ENCODE results near the gene UAP1L1. TPM values are rescaled to one million over a fixed set of nuclear protein-coding genes. Genes with fewer than 3 reads are reported as not detected.

UAP1L1 gene
- polyA plus RNA-seq, 1 donor (not counting 4 experiments of a cell fraction or from before 2014, with no cell fraction given), result 2.7 TPM

- dilution Hi-C loops (cut with MboI; ENCODE audit: extremely low pct_ligation_motif_present, low sequenced_read_pairs), result no loop called here
- TF ChIP-seq EZH2 (IDR thresholded peaks at IDR 0.05; ENCODE audit: low read length), result no peak
- no peak for TF ChIP-seq CTCF (optimal IDR thresholded peaks at IDR 0.05 in 1 of 3, IDR thresholded peaks at IDR 0.05 in 1 of 3, conservative IDR thresholded peaks at IDR 0.05 in 1 of 3; ENCODE audit: extremely low read depth in 1 of 3, insufficient read depth in 2 of 3, low read length in 3 of 3)
- Histone ChIP-seq H4K20me1 (ENCODE audit: control insufficient read depth, extremely low read depth, insufficient read depth, low read length) (peaks cover 4% of the 10 kb centered on the region), H2AFZ (ENCODE audit: control insufficient read depth, low read length) (no peak overlapping the region), H3K27ac (ENCODE audit: control insufficient read depth, insufficient read depth, low read length) (no peak overlapping the region), H3K36me3 (ENCODE audit: control insufficient read depth in 2 of 2, extremely low read depth in 1 of 2, insufficient read depth in 2 of 2, low read length in 2 of 2) (peaks cover 0 to 4% of the 10 kb centered on the region in 2 experiments), H3K9me1 (ENCODE audit: control insufficient read depth, extremely low read depth, insufficient read depth, low read length) (no peaks in the 10 kb centered on the region), H3K4me2 (ENCODE audit: control insufficient read depth, extremely low read depth, insufficient read depth, low read depth, low read length) (no peak overlapping the region), H3K79me2 (ENCODE audit: control insufficient read depth, insufficient read depth, low read length) (peaks cover 2% of the 10 kb centered on the region), H3K4me3 (ENCODE audit: control insufficient read depth in 2 of 3, extremely low read depth in 1 of 3, insufficient read depth in 2 of 3, low read depth in 1 of 3, low read length in 3 of 3) (no peak overlapping the region), H3K9me3 (ENCODE audit: control insufficient read depth, low read depth, low read length) (no peaks in the 10 kb centered on the region), H3K27me3 (ENCODE audit: control insufficient read depth, extremely low read depth, insufficient read depth, low read length) (peaks cover 11% of the 10 kb centered on the region), H3K9ac (ENCODE audit: control insufficient read depth, extremely low read depth, insufficient read depth, low read length) (no peak overlapping the region), H3K4me1 (ENCODE audit: control insufficient read depth, extremely low read depth, insufficient read depth, low read length) (peaks cover 8% of the 10 kb centered on the region)
- DNase-seq (ENCODE audit: low read depth, low spot score) (no peak), FAIRE-seq (no peak)
These were observed 37.5 kb upstream of the UAP1L1 start for GRCh38 chr9:137039611-137040366.

- Histone ChIP-seq H3K27ac (ENCODE audit: control insufficient read depth, insufficient read depth, low read length) (no peak overlapping the region), H2AFZ (ENCODE audit: control insufficient read depth, low read length) (no peak overlapping the region), H3K9me3 (ENCODE audit: control insufficient read depth, low read depth, low read length) (no peaks in the 10 kb centered on the region), H3K9me1 (ENCODE audit: control insufficient read depth, extremely low read depth, insufficient read depth, low read length) (no peaks in the 10 kb centered on the region), H3K36me3 (ENCODE audit: control insufficient read depth in 2 of 2, extremely low read depth in 1 of 2, insufficient read depth in 2 of 2, low read length in 2 of 2) (peaks cover 0 to 4% of the 10 kb centered on the region in 2 experiments), H3K79me2 (ENCODE audit: control insufficient read depth, insufficient read depth, low read length) (peaks cover 2% of the 10 kb centered on the region), H3K9ac (ENCODE audit: control insufficient read depth, extremely low read depth, insufficient read depth, low read length) (no peak overlapping the region), H3K27me3 (ENCODE audit: control insufficient read depth, extremely low read depth, insufficient read depth, low read length) (peaks cover 17% of the 10 kb centered on the region), H3K4me3 (ENCODE audit: control insufficient read depth in 2 of 3, extremely low read depth in 1 of 3, insufficient read depth in 2 of 3, low read depth in 1 of 3, low read length in 3 of 3) (no peak overlapping the region), H3K4me1 (ENCODE audit: control insufficient read depth, extremely low read depth, insufficient read depth, low read length) (peaks cover 9% of the 10 kb centered on the region), H3K4me2 (ENCODE audit: control insufficient read depth, extremely low read depth, insufficient read depth, low read depth, low read length) (no peak overlapping the region), H4K20me1 (ENCODE audit: control insufficient read depth, extremely low read depth, insufficient read depth, low read length) (peaks cover 6% of the 10 kb centered on the region)
- DNase-seq (ENCODE audit: low read depth, low spot score) (no peak), FAIRE-seq (no peak)
- TF ChIP-seq CTCF (optimal IDR thresholded peaks at IDR 0.05 in 1 of 3, IDR thresholded peaks at IDR 0.05 in 1 of 3, conservative IDR thresholded peaks at IDR 0.05 in 1 of 3; ENCODE audit: extremely low read depth in 1 of 3, insufficient read depth in 2 of 3, low read length in 3 of 3) (no peak), EZH2 (IDR thresholded peaks at IDR 0.05; ENCODE audit: low read length) (no peak)
- dilution Hi-C loops (cut with MboI; ENCODE audit: extremely low pct_ligation_motif_present, low sequenced_read_pairs), result no loop called here
These were observed 36.7 kb upstream of the UAP1L1 start for GRCh38 chr9:137040568-137040967.

Data from keratinocyte (primary cell).